HG03159 (cell line): ENCODE data around the gene MAPT.
"Not testable (repeated sequence)": the region's sequence is repeated elsewhere in the genome, so short reads cannot be mapped to it uniquely, and the experiment has no call there.

ENCODE experiments used
- ATAC-seq: cut with Tn5 transposase; IDR thresholded peaks from one replicate; pipeline ENCODE4 v1.9.1; 2021; ENCODE audit warnings: mild to moderate bottlenecking, moderate library complexity; ENCODE audit not compliant: unreplicated experiment

Gene MAPT

DNA sequence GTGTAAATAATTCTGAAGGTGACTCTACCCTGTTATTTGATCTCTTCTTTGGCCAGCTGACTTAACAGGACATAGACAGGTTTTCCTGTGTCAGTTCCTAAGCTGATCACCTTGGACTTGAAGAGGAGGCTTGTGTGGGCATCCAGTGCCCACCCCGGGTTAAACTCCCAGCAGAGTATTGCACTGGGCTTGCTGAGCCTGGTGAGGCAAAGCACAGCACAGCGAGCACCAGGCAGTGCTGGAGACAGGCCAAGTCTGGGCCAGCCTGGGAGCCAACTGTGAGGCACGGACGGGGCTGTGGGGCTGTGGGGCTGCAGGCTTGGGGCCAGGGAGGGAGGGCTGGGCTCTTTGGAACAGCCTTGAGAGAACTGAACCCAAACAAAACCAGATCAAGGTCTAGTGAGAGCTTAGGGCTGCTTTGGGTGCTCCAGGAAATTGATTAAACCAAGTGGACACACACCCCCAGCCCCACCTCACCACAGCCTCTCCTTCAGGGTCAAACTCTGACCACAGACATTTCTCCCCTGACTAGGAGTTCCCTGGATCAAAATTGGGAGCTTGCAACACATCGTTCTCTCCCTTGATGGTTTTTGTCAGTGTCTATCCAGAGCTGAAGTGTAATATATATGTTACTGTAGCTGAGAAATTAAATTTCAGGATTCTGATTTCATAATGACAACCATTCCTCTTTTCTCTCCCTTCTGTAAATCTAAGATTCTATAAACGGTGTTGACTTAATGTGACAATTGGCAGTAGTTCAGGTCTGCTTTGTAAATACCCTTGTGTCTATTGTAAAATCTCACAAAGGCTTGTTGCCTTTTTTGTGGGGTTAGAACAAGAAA lies 109.8 kb downstream of the MAPT start:
- no peak for ATAC-seq

DNA sequence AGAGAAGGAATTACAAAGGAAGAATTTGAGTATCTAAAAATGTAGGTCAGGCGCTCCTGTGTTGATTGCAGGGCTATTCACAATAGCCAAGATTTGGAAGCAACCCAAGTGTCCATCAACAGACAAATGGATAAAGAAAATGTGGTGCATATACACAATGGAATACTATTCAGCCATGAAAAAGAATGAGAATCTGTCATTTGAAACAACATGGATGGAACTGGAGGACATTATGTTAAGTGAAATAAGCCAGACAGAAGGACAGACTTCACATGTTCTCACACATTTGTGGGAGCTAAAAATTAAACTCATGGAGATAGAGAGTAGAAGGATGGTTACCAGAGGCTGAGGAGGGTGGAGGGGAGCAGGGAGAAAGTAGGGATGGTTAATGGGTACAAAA lies 111.7 kb downstream of the MAPT start:
- ATAC-seq = not testable (repeated sequence)

DNA sequence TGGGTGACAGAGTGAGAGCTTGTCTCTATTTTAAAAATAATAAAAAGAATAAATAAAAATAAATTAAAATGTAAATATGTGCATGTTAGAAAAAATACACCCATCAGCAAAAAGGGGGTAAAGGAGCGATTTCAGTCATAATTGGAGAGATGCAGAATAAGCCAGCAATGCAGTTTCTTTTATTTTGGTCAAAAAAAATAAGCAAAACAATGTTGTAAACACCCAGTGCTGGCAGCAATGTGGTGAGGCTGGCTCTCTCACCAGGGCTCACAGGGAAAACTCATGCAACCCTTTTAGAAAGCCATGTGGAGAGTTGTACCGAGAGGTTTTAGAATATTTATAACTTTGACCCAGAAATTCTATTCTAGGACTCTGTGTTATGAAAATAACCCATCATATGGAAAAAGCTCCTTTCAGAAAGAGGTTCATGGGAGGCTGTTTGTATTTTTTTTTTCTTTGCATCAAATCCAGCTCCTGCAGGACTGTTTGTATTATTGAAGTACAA lies 113.2 kb downstream of the MAPT start:
- ATAC-seq = no peak

- ATAC-seq = no peak
Observed at GRCh38 chr17:46008591-46008990, 114.2 kb downstream of the MAPT start.

DNA sequence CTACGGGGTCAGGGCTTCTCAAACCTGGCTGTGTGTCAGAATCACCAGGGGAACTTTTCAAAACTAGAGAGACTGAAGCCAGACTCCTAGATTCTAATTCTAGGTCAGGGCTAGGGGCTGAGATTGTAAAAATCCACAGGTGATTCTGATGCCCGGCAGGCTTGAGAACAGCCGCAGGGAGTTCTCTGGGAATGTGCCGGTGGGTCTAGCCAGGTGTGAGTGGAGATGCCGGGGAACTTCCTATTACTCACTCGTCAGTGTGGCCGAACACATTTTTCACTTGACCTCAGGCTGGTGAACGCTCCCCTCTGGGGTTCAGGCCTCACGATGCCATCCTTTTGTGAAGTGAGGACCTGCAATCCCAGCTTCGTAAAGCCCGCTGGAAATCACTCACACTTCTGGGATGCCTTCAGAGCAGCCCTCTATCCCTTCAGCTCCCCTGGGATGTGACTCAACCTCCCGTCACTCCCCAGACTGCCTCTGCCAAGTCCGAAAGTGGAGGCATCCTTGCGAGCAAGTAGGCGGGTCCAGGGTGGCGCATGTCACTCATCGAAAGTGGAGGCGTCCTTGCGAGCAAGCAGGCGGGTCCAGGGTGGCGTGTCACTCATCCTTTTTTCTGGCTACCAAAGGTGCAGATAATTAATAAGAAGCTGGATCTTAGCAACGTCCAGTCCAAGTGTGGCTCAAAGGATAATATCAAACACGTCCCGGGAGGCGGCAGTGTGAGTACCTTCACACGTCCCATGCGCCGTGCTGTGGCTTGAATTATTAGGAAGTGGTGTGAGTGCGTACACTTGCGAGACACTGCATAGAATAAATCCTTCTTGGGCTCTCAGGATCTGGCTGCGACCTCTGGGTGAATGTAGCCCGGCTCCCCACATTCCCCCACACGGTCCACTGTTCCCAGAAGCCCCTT lies 115.6 kb downstream of the MAPT start:
- no peak for ATAC-seq

DNA sequence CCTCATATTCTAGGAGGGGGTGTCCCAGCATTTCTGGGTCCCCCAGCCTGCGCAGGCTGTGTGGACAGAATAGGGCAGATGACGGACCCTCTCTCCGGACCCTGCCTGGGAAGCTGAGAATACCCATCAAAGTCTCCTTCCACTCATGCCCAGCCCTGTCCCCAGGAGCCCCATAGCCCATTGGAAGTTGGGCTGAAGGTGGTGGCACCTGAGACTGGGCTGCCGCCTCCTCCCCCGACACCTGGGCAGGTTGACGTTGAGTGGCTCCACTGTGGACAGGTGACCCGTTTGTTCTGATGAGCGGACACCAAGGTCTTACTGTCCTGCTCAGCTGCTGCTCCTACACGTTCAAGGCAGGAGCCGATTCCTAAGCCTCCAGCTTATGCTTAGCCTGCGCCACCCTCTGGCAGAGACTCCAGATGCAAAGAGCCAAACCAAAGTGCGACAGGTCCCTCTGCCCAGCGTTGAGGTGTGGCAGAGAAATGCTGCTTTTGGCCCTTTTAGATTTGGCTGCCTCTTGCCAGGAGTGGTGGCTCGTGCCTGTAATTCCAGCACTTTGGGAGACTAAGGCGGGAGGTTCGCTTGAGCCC lies 116.3 kb downstream of the MAPT start:
- no peak for ATAC-seq

- no peak for ATAC-seq
Observed at GRCh38 chr17:46011711-46012505, 117.6 kb downstream of the MAPT start.

- ATAC-seq = no peak
Observed at GRCh38 chr17:46012506-46013079, 118.2 kb downstream of the MAPT start.

- ATAC-seq = no peak
Observed at GRCh38 chr17:46013127-46013501, 118.8 kb downstream of the MAPT start.

DNA sequence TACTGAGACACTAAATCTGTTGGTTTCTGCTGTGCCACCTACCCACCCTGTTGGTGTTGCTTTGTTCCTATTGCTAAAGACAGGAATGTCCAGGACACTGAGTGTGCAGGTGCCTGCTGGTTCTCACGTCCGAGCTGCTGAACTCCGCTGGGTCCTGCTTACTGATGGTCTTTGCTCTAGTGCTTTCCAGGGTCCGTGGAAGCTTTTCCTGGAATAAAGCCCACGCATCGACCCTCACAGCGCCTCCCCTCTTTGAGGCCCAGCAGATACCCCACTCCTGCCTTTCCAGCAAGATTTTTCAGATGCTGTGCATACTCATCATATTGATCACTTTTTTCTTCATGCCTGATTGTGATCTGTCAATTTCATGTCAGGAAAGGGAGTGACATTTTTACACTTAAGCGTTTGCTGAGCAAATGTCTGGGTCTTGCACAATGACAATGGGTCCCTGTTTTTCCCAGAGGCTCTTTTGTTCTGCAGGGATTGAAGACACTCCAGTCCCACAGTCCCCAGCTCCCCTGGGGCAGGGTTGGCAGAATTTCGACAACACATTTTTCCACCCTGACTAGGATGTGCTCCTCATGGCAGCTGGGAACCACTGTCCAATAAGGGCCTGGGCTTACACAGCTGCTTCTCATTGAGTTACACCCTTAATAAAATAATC lies 119.3 kb downstream of the MAPT start:
- no peak for ATAC-seq

DNA sequence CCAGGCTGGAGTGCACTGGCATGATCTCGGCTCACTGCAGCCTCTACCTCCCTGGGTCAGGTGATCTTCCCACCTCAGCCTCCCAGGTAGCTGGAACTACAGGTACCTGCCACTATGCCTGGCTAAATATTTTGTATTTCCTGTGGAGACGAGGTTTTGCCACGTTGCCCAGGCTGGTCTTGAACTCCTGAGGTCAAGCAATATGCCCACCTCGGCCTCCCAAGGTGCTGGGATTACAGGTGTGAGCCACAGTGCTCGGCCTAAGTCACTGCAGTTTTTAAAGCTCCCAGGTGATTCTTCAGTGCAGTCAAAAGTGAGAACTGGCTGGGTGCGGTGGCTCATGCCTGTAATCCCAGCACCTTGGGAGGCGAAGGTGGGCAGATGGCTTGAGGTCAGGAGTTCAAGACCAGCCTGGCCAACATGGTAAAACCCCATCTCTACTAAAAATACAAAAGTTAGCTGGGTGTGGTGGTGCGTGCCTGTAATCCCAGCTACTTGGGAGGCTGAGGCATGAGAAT lies 125.1 kb downstream of the MAPT start:
- ATAC-seq = not testable (repeated sequence)

DNA sequence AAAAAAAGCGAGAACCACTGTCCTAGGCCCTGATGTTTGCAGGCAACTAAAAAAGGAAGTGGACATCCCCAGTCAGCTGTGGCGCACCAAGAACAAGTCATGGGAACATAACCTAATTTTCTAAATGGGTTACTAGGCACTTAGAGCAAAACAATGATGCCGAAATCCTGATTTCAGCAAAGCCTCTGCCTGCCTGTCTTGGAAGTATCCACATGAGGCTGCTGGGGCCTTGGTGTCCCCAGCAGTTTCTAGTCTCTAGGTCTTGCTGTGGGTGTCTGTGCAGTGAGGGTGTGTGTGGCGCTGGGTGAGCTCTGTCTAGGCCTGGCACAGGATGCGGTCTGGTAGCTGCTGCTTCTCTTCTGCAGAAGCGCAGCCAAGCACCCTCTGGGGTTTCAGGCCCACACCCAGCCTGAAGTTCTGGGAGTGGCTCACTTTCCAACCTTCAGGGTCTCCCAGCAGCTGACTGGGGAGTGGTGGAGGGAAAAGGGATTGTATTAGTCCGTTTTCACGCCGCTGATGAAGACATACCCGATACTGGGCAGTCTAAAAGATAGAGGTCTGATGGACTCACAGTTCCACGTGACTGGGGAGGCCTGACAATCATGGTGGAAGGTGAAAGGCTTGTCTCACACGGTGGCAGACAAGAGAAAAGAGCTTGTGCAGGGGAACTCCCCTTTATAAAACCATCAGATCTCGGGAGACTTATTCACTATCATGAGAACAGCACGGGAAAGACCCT lies 125.8 kb downstream of the MAPT start:
- ATAC-seq = no peak

DNA sequence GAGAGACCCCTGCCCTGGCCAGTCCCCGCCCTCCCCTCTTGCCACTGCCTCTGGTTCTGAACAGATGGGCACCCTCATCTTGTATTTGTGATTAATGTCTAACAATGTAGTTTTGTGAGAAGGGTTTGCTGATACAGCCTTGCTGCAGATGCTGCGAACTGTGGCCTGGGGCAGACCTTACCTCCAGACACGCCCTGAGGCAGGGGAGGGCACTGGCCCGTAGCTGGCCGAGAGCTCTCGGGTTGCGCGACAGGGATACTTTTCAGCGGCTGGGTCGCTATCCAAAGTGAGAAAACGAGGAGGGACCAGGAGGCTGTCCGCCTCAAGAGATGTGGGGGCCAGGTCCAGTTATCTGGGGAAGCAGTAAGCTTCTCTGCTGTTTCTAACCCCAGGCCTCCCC lies 126.6 kb downstream of the MAPT start:
- ATAC-seq = no peak

DNA sequence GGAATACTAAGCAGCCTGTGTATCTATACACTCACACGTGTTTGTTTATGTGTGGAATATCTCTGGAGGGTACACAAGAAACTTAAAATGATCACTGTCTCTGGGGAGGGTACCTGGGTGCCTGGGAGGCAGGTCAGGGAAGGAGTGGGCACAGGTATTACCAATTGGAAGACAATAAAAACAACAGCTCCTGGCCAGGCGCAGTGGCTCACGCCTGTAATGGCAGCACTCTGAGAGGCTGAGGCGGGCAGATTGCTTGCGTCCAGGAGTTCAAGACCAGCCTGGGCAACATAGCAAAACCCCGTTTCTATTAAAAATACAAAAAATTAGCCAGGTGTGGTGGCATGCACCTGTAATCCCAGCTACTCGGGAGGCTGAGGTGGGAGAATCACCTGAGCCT lies 129.0 kb downstream of the MAPT start:
- not testable (repeated sequence) for ATAC-seq

DNA sequence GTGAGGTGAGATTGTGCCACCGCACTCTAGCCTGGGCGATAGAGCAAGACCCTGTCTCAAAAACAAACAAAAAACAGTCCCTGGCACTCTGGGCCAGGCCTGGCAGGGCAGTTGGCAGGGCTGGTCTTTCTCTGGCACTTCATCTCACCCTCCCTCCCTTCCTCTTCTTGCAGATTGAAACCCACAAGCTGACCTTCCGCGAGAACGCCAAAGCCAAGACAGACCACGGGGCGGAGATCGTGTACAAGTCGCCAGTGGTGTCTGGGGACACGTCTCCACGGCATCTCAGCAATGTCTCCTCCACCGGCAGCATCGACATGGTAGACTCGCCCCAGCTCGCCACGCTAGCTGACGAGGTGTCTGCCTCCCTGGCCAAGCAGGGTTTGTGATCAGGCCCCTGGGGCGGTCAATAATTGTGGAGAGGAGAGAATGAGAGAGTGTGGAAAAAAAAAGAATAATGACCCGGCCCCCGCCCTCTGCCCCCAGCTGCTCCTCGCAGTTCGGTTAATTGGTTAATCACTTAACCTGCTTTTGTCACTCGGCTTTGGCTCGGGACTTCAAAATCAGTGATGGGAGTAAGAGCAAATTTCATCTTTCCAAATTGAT lies 129.5 kb downstream of the MAPT start:
- ATAC-seq = no peak

- ATAC-seq = no peak
Observed at GRCh38 chr17:46024590-46024989, 130.2 kb downstream of the MAPT start.

DNA sequence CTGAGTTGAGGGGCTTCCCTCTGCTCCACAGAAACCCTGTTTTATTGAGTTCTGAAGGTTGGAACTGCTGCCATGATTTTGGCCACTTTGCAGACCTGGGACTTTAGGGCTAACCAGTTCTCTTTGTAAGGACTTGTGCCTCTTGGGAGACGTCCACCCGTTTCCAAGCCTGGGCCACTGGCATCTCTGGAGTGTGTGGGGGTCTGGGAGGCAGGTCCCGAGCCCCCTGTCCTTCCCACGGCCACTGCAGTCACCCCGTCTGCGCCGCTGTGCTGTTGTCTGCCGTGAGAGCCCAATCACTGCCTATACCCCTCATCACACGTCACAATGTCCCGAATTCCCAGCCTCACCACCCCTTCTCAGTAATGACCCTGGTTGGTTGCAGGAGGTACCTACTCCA lies 130.7 kb downstream of the MAPT start:
- no peak for ATAC-seq

DNA sequence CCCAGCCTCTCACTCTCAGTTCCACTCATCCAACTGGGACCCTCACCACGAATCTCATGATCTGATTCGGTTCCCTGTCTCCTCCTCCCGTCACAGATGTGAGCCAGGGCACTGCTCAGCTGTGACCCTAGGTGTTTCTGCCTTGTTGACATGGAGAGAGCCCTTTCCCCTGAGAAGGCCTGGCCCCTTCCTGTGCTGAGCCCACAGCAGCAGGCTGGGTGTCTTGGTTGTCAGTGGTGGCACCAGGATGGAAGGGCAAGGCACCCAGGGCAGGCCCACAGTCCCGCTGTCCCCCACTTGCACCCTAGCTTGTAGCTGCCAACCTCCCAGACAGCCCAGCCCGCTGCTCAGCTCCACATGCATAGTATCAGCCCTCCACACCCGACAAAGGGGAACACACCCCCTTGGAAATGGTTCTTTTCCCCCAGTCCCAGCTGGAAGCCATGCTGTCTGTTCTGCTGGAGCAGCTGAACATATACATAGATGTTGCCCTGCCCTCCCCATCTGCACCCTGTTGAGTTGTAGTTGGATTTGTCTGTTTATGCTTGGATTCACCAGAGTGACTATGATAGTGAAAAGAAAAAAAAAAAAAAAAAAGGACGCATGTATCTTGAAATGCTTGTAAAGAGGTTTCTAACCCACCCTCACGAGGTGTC lies 131.3 kb downstream of the MAPT start:
- ATAC-seq = no peak
